Calu3 (cell line): Measurements from ENCODE around the gene PPFIBP2. TPM values are rescaled to one million over a fixed set of nuclear protein-coding genes. Genes with fewer than 3 reads are reported as not detected.

ENCODE experiments used
- BruUV-seq: library from RNA; stranded (reverse); fragments of 400-500 nt; replicated peaks from 2 replicates; lab custom pipeline; 2021; lab: Mats Ljungman, UMichigan
- CTCF ChIA-PET: fragments of 300-600 bp; sonication (Branson Sonifier 250); formaldehyde crosslinking; loops from one replicate; lab custom pipeline; 2022; ENCODE audit warnings: antibody characterized with exemption; lab: Charles Lee
- DNase-seq: peaks from one replicate; pipeline ENCODE4 v3.0.0; 2022
- H3K27ac Mint-ChIP-seq: one replicate; pipeline ENCODE4 v1.8.0; 2022; ENCODE audit warnings: mixed read lengths; ENCODE audit not compliant: unreplicated experiment
- H3K27me3 Mint-ChIP-seq: one replicate; pipeline ENCODE4 v1.8.0; 2022; ENCODE audit warnings: mixed read lengths; ENCODE audit not compliant: unreplicated experiment
- H3K36me3 Mint-ChIP-seq: one replicate; pipeline ENCODE4 v1.8.0; 2022; ENCODE audit warnings: mild to moderate bottlenecking, moderate library complexity, mixed read lengths; ENCODE audit not compliant: insufficient read depth, unreplicated experiment
- H3K4me1 Mint-ChIP-seq: one replicate; pipeline ENCODE4 v1.8.0; 2022; ENCODE audit warnings: mild to moderate bottlenecking, low read depth, mixed read lengths; ENCODE audit not compliant: unreplicated experiment
- H3K4me3 Mint-ChIP-seq: one replicate; pipeline ENCODE4 v1.8.0; 2022; ENCODE audit warnings: mild to moderate bottlenecking, low read depth, moderate library complexity, mixed read lengths; ENCODE audit not compliant: unreplicated experiment
- H3K9me3 Mint-ChIP-seq: one replicate; pipeline ENCODE4 v1.8.0; 2022; ENCODE audit warnings: low read depth, mixed read lengths; ENCODE audit not compliant: unreplicated experiment
- intact Hi-C: fragments of 100-400 bp; cut with micrococcal nuclease; formaldehyde crosslinking; loops from one replicate; pipeline ENCODE4 v1.10.0; 2022; ENCODE audit not compliant: unreplicated experiment
- total RNA-seq: library from RNA; stranded (reverse); gene quantifications from 2 replicates; pipeline ENCODE4 v1.2.3, GENCODE V29; 2022
- TF ChIP-seq, protein P1 (sequence below): fragments of 200-600 bp; IDR thresholded peaks from one replicate; pipeline ENCODE4 v1.8.0; 2022; ENCODE audit warnings: antibody characterized with exemption; ENCODE audit not compliant: unreplicated experiment

Gene PPFIBP2
- total RNA-seq, 1 experiment from 2014 or later = 28.5 TPM

- TF ChIP-seq, protein P1, sequence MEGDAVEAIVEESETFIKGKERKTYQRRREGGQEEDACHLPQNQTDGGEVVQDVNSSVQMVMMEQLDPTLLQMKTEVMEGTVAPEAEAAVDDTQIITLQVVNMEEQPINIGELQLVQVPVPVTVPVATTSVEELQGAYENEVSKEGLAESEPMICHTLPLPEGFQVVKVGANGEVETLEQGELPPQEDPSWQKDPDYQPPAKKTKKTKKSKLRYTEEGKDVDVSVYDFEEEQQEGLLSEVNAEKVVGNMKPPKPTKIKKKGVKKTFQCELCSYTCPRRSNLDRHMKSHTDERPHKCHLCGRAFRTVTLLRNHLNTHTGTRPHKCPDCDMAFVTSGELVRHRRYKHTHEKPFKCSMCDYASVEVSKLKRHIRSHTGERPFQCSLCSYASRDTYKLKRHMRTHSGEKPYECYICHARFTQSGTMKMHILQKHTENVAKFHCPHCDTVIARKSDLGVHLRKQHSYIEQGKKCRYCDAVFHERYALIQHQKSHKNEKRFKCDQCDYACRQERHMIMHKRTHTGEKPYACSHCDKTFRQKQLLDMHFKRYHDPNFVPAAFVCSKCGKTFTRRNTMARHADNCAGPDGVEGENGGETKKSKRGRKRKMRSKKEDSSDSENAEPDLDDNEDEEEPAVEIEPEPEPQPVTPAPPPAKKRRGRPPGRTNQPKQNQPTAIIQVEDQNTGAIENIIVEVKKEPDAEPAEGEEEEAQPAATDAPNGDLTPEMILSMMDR = no peak
- intact Hi-C loops = no loop called here
- Mint-ChIP-seq H3K27ac (no peak overlapping the region), H3K4me1 (no peaks in the 10 kb centered on the region), H3K9me3 (no peaks in the 10 kb centered on the region), H3K36me3 (no peaks in the 10 kb centered on the region), H3K4me3 (no peak overlapping the region), H3K27me3 (peaks cover 37% of the 10 kb centered on the region)
- CTCF ChIA-PET = interaction anchor here (0.6 kb wide), 1 partner anchor 1083 kb away, joined by 4 read pairs; no protein-coding TSS in a partner anchor
- DNase-seq = no peak
- no TSS peak for BruUV-seq
Observed at GRCh38 chr11:7501894-7502293, 11.9 kb upstream of the PPFIBP2 start.

GRCh38 chr11:7506243-7506642, 7.6 kb upstream of the PPFIBP2 start:
- intact Hi-C loops = no loop called here
- CTCF ChIA-PET = no interaction called here
- Mint-ChIP-seq H3K27me3 (peaks cover 36% of the 10 kb centered on the region), H3K36me3 (no peaks in the 10 kb centered on the region), H3K27ac (no peak overlapping the region), H3K4me3 (no peak overlapping the region), H3K4me1 (no peaks in the 10 kb centered on the region), H3K9me3 (no peaks in the 10 kb centered on the region)
- no peak for DNase-seq
- TF ChIP-seq, protein P1 = no peak
- BruUV-seq = no TSS peak

DNA sequence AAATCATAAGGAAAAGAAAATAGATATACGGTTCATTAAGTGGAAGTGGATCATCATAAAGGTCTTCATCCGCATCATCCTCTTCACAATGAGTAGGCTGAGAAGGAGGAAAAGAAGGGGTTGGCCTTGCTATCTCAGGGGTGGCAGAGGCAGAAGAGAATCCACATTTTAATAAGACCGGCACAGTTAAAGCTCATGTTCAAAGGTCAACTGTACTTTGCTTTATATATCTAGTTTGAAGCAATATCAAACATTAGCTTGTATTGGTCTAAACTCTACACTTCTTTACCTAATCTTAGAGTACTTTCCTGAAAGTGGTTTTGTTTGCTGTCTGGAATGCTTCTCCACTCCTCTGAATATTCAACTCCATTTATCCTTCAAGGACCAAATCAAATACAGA, 5.7 kb upstream of the PPFIBP2 start:
- Mint-ChIP-seq H3K36me3 (peaks cover under 1% of the 10 kb centered on the region), H3K4me3 (no peak overlapping the region), H3K27ac (no peak overlapping the region), H3K4me1 (no peaks in the 10 kb centered on the region), H3K9me3 (no peaks in the 10 kb centered on the region), H3K27me3 (peaks cover 36% of the 10 kb centered on the region)
- TF ChIP-seq, protein P1 = no peak
- DNase-seq = no peak
- BruUV-seq = no TSS peak
- CTCF ChIA-PET = no interaction called here
- intact Hi-C loops = no loop called here

DNA sequence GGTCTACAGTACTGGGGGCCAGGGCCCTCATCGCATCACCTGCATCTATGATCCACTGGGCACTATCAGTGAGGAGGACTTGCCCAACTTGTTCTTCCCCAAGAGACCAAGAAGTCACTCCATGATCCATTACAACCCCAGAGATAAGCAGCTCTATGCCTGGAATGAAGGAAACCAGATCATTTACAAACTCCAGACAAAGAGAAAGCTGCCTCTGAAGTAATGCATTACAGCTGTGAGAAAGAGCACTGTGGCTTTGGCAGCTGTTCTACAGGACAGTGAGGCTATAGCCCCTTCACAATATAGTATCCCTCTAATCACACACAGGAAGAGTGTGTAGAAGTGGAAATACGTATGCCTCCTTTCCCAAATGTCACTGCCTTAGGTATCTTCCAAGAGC, 3.8 kb upstream of the PPFIBP2 start:
- Mint-ChIP-seq H3K27ac (no peak overlapping the region), H3K4me3 (no peak overlapping the region), H3K4me1 (no peaks in the 10 kb centered on the region), H3K36me3 (peaks cover 11% of the 10 kb centered on the region), H3K9me3 (no peaks in the 10 kb centered on the region), H3K27me3 (peaks cover 43% of the 10 kb centered on the region)
- TF ChIP-seq, protein P1 = no peak
- intact Hi-C loops = loop anchor here (5.0 kb wide), 1 partner anchor 157 kb away; no protein-coding TSS in a partner anchor
- BruUV-seq = no TSS peak
- no peak for DNase-seq
- CTCF ChIA-PET = no interaction called here
